Adrenal gland (tissue), 12 donors: ENCODE results near the gene IGFBP4. TPM values are rescaled to one million over a fixed set of nuclear protein-coding genes. Genes with fewer than 3 reads are reported as not detected.
A peak's percentile ranks its signal among the peaks of the same experiment; 100 is the strongest.

Source experiments
- DNase-seq, 7 donors: peaks; one replicate each; pipeline ENCODE4 v3.0.0-alpha.2; 2019 to 2020
- H3K27ac ChIP-seq, 5 donors: fragments of 200-600 bp; sonication (generic) in 4 of 5; 1 replicate in 3 of 5; 2 replicates in 2 of 5; pipeline versions ENCODE4 v1.5.1 to v1.8.0; 2016 to 2020; ENCODE audit warnings: mild to moderate bottlenecking in 1 of 5
- H3K27me3 ChIP-seq: fragments of 200-600 bp; 2 replicates; pipeline ENCODE4 v1.8.0; 2021
- H3K36me3 ChIP-seq, 2 donors: fragments of 200-600 bp; replicated peaks in 1 of 2; 1 replicate in 1 of 2; 2 replicates in 1 of 2; pipeline versions ENCODE4 v1.5.1 to v1.8.0; 2018 to 2022
- H3K4me1 ChIP-seq, 2 donors: fragments of 200-600 bp; replicated peaks in 1 of 2; 1 replicate in 1 of 2; 2 replicates in 1 of 2; pipeline versions ENCODE4 v1.5.1 to v1.8.0; 2018 to 2021
- H3K4me3 ChIP-seq, 4 donors: fragments of 200-600 bp; sonication (generic) in 3 of 4; one replicate each; pipeline ENCODE4 v1.5.1; 2016 to 2018
- H3K9me3 ChIP-seq, 3 donors: fragments of 200-600 bp; sonication (generic) in 1 of 3; replicated peaks in 1 of 3; 1 replicate in 2 of 3; 2 replicates in 1 of 3; pipeline versions ENCODE4 v1.5.1 to v1.8.0; 2016 to 2021
- CTCF ChIP-seq, 6 experiments: fragments of 450-650 bp in 4 of 6; fragments of 200-600 bp in 2 of 6; sonication (generic) in 1 of 6; IDR thresholded peaks; 1 replicate in 5 of 6; 2 replicates in 1 of 6; pipeline versions ENCODE4 v1.5.1 to v1.8.0; 2016 to 2021; ENCODE audit warnings: antibody characterized with exemption in 6 of 6, mild to moderate bottlenecking in 2 of 6, moderate library complexity in 1 of 6
- POLR2A ChIP-seq, 2 donors: fragments of 450-650 bp; IDR thresholded peaks; one replicate each; pipeline ENCODE4 v1.6.1; 2017; ENCODE audit warnings: antibody characterized with exemption in 2 of 2, mild to moderate bottlenecking in 2 of 2, moderate library complexity in 1 of 2
- WGBS, 4 donors: extraction: QIAGEN DNeasy Blood & Tissue Kit in 2 of 4; methylation state at CpG; one replicate each; pipeline versions ENCODE4 v1.1.5 to v1.1.7; 2013 to 2017; 5-methylcytosine and 5-hydroxymethylcytosine counted together
- intact Hi-C, 2 donors: fragments of 100-400 bp; cut with DNase I; formaldehyde crosslinking; loops; one replicate each; pipeline versions ENCODE4 v1.14.1 to v1.15.0; 2022 to 2023
- polyA plus RNA-seq, 3 donors: library from polyadenylated mRNA; stranded (reverse); fragments of 200-250 nt in 2 of 3; fragments of 350-450 nt in 1 of 3; fragmentation: Illumina TruSeq in 1 of 3; extraction: RNeasy Lipid Tissue Mini Kit (QIAGEN cat#74804) in 1 of 3; gene quantifications; one replicate each; pipeline ENCODE4 v1.2.3, GENCODE V29; 2013 to 2014
- total RNA-seq, 9 donors: library from RNA; depleted of rRNA in 4 of 9; stranded (reverse); fragments of >200 nt in 4 of 9; fragments of 120-200 nt in 1 of 9; fragmentation: NEBNext Ultra II Directional in 1 of 9; extraction: Animal tissue kit (Norgen Biotek cat#: 25700) in 1 of 9; gene quantifications; one replicate each; pipeline versions ENCODE4 v1.1.0 to v1.2.4, GENCODE V29; 2013 to 2023
- donor health status: healthy with polysubstance abuse.
- donor health status: Bipolar disorder and iron deficiency.
- donor health status: DM: yes; HTN: yes; CAD: no.
- donor health status: DM: no; HTN: no; CAD: no.
- donor health status: DM: no; HTN: no; CAD: no.
- donor health status: DM: yes; HTN: yes; CAD: no.

IGFBP4 gene
- total and polyA plus RNA-seq, 12 donors: 21.4 to 458 (median 256) TPM

- Histone ChIP-seq H3K36me3 (no peaks in the 10 kb centered on the region), H3K9me3 (no peaks in the 10 kb centered on the region), H3K4me3 (no peak overlapping the region), H3K27ac (no peak overlapping the region), H3K4me1 (peaks cover 4 to 6% of the 10 kb centered on the region in 2 donors), H3K27me3 (no peaks in the 10 kb centered on the region)
- intact Hi-C loops: no loop called here
- no peak for DNase-seq
- WGBS, 4 donors: 77 to 92% (median 88%) methylated on average over 3 of the region's 3 CpGs
- TF ChIP-seq CTCF (IDR thresholded peaks at IDR 0.05) (no peak), POLR2A (IDR thresholded peaks at IDR 0.05) (no peak)
Measured at GRCh38 chr17:40422990-40423633, 20.1 kb upstream of the IGFBP4 start.

DNA sequence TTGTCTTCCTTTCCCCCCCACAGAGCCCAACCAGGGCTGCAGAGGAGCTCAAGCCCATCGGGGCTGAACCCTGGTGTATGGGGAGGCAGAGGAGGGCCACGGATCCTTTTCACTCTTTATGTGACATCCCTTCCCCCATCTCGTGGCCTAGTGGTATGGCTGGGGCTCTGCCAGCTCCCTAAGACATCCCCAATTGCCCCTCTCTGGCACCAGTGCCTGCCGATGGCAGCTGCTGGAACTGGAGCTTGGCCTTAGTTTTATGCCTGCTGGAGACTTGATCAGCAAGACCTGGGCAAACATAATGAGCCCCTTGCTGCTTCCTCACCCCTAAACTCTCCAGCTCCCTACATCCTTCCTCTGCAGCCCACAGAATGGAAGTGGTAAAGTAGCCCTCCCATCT is 17.5 kb upstream of the IGFBP4 start:
- no peak for DNase-seq
- Histone ChIP-seq H3K27ac (no peak overlapping the region), H3K4me1 (no peaks in the 10 kb centered on the region), H3K4me3 (no peak overlapping the region), H3K36me3 (no peaks in the 10 kb centered on the region), H3K27me3 (no peaks in the 10 kb centered on the region), H3K9me3 (no peaks in the 10 kb centered on the region)
- 62 to 75% (median 70%) methylated on average over 4 of the region's 4 CpGs for WGBS, 4 donors
- TF ChIP-seq POLR2A (IDR thresholded peaks at IDR 0.05) (no peak), CTCF (IDR thresholded peaks at IDR 0.05) (no peak)
- intact Hi-C loops: no loop called here

DNA sequence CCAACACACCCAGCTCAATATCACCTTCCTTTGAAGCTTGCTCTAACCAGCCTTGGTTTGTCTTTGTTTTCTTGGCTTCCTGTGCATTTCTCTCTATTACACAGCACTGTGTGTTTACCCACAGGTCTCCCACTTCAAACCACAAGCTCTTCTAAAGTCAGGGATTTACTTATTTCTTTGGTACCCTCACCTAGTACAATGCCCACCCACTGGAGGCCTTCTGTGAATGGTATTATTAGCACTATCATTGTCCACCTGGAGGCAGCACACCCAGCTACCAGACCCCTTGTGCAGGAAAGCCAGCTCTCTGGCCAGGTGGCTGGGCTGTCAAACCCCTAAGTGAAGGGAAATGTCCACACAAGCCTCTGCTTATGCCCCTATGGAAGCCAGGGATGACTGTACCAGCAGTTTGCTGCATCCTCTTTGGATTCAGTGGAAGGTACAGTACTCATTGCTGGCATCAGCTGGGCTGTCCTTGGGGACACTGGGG is 16.2 kb upstream of the IGFBP4 start:
- Histone ChIP-seq H3K4me1 (no peaks in the 10 kb centered on the region), H3K27me3 (no peaks in the 10 kb centered on the region), H3K36me3 (no peaks in the 10 kb centered on the region), H3K27ac (no peak overlapping the region), H3K4me3 (no peak overlapping the region), H3K9me3 (no peaks in the 10 kb centered on the region)
- intact Hi-C loops: no loop called here
- TF ChIP-seq POLR2A (IDR thresholded peaks at IDR 0.05): no peak
- no peak for TF ChIP-seq CTCF (IDR thresholded peaks at IDR 0.05)
- DNase-seq: peak in 1 of 7 donors; percentile 18

- intact Hi-C loops: no loop called here
- peak in 3 of 7 donors; percentile 3 to 29 (median 6) for DNase-seq
Measured at GRCh38 chr17:40430272-40431230, 12.7 kb upstream of the IGFBP4 start.

More at GRCh38 chr17:40430272-40431230, 12.7 kb upstream of the IGFBP4 start:
- WGBS, 4 donors: 81 to 90% (median 88%) methylated on average over 10 of the region's 10 CpGs
- H3K36me3 ChIP-seq: no peaks in the 10 kb centered on the region
- TF ChIP-seq POLR2A (IDR thresholded peaks at IDR 0.05) (no peak), CTCF (IDR thresholded peaks at IDR 0.05) (no peak)
- no peak overlapping the region for H3K27ac ChIP-seq
- no peak overlapping the region for H3K4me3 ChIP-seq
- no peaks in the 10 kb centered on the region for H3K27me3 ChIP-seq
- no peaks in the 10 kb centered on the region for H3K4me1 ChIP-seq
- no peaks in the 10 kb centered on the region for H3K9me3 ChIP-seq
